GM18520 (cell line): ENCODE measurements around the gene LEF1.
"Not testable (repeated sequence)": the region's sequence is repeated elsewhere in the genome, so short reads cannot be mapped to it uniquely, and the experiment has no call there.

Source experiments
- ATAC-seq: cut with Tn5 transposase; IDR thresholded peaks from one replicate; pipeline ENCODE4 v1.9.1; 2021; ENCODE audit not compliant: unreplicated experiment

LEF1 gene

GRCh38 chr4:108070775-108071174, 98.0 kb downstream of the LEF1 start:
- ATAC-seq: no peak

DNA sequence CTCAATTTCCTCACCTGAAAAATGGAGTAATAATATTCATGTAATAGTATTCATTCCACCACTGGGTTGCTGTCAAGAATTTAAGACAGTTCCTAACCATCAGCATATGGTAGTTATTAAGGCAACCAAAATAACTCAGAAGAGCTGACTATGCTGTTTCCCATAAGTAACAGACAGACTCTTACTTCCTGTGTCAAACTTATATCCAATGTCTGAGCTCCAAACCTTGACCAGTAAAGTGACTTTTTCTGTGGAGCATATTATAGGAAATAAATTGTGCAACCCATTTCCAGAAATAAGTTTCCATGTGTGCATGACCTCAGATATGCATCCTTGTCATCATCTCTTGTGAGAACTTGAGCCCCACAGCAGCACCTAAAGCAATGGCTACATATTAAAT, 100.3 kb downstream of the LEF1 start:
- no peak for ATAC-seq

- no peak for ATAC-seq
Measured at GRCh38 chr4:108060686-108061321, 107.9 kb downstream of the LEF1 start.

GRCh38 chr4:108060164-108060563, 108.6 kb downstream of the LEF1 start:
- ATAC-seq: no peak

DNA sequence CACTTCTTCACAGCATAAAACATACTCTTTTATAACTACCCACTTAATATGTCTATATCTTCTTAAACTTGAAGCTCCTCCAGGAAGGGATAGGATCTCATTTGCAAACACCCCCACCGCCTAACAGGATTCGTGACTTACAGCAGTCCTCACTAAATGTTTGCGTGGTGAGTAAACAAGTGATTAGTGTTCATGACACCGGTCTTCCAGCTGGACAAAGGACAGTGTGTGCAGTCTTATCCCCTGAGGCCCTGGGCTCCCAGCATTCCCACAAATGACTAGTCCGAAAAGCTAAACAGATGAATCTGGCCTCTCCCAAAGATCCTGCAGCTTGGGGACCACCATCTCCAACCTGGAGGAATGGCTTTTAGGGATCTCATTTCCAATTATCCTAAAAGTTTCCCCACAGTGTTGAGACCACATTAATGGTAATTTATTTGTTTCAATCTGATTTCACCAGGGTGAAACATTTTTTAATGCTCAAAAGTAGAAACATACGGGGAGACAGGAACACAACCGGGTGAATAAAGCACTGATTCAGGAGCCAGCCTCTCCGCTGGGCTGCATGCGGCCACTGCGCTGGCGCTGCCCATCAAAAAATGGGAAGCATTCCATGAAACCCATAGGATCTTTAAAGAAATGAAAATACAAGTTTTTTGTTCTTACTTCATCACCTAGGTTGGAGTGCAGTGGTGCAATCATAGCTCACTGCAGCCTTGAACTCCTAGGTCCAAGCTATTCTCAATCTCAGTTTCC, 109.9 kb downstream of the LEF1 start:
- ATAC-seq: no peak

- no peak for ATAC-seq
Measured at GRCh38 chr4:108056418-108056817, 112.3 kb downstream of the LEF1 start.

- no peak for ATAC-seq
Measured at GRCh38 chr4:108055787-108056186, 112.9 kb downstream of the LEF1 start.

DNA sequence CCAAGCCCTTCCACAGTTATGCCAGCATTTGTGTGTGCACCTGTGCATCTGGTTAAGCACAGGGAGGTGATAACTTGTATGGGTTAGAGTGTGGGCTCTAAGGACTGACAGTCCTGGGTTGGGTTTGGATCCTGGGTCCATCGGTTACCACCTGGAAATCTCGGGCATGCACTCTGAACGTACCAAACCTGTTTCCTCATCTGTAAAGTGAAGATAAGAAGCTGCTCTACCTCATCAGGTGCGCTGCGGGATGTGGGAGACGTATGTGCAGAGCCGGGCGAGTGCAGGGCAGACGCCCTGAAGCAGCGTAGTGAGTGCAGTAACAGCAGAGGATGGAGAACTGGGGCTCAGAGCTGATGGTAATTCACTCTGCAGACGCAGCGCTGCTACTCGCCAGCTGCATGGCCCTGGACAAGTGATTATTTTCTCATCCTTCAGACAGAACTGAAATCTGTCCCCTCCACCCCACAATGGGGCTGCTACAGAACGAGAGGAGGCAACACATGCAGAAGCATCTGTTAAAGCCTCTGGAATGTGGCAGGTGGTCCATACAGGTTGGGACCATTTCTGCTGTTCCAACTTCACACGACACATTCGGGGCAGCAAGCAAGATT, 114.6 kb downstream of the LEF1 start:
- no peak for ATAC-seq

DNA sequence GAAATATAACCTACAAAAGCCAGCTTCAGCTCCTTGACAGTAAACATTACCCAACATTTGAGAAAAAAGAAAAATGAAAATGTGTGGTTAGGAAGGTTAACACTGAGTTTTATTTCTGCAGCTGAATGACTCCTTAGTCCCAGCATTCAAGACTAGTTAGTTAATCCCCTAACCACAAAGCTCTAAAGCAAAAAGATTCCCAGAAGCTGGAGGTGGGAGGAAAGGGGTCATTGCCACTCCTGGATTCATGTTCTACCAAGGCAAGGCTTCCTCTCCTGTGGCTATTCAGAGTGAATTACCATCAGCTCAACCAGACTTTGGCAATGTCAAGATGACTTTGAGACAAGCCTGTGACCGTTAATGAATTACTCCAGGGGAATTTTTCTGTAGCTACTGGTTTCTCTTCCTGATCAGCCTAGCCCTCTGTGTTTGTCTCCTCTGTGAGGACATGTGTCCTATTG, 115.5 kb downstream of the LEF1 start:
- ATAC-seq: peak; percentile 92

DNA sequence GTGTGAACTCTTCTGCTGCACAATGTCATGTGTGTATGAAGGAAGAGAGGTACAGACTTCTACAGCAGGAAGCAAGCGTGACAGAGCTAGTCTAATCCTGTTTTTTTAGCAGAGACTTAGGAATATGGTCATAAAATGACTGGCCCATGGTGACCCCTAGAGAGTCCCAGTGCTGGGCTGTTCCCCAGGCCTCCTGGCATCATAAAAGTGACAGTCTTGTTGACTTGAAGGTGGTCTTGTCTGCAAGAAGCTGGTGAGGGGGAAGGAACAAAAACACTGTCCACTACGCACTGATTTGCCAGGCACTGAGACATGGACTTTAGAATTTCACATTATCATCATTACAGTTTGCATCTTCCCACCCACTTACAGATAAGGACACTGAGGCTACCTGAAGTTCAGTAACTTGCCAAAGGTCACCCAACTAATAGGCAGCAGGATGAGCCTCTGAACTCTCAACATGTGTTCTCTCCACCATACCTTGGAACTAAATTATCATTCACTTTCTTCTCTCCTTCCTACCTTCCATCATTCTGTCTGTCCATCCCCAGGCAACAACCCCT, 116.1 kb downstream of the LEF1 start:
- no peak for ATAC-seq

DNA sequence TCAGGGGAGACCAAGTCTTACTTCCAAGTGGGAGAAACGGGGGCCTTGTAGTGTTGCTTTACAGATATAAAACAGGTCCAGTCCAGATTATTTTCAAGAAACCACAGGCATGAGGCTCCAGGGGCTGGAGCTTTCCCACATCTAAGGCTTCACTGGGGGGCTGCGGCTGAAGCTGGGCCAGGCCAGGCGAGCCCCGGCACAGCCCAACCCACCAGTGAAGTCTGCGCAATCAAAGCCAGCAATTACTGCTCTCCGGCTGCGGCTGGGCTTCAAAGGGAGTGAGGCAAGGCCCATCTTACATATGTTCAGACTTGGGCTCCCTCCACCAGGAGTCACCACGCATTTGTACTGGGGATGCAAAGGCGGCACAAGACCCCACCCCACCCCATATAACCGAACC, 117.4 kb downstream of the LEF1 start:
- ATAC-seq: no peak

DNA sequence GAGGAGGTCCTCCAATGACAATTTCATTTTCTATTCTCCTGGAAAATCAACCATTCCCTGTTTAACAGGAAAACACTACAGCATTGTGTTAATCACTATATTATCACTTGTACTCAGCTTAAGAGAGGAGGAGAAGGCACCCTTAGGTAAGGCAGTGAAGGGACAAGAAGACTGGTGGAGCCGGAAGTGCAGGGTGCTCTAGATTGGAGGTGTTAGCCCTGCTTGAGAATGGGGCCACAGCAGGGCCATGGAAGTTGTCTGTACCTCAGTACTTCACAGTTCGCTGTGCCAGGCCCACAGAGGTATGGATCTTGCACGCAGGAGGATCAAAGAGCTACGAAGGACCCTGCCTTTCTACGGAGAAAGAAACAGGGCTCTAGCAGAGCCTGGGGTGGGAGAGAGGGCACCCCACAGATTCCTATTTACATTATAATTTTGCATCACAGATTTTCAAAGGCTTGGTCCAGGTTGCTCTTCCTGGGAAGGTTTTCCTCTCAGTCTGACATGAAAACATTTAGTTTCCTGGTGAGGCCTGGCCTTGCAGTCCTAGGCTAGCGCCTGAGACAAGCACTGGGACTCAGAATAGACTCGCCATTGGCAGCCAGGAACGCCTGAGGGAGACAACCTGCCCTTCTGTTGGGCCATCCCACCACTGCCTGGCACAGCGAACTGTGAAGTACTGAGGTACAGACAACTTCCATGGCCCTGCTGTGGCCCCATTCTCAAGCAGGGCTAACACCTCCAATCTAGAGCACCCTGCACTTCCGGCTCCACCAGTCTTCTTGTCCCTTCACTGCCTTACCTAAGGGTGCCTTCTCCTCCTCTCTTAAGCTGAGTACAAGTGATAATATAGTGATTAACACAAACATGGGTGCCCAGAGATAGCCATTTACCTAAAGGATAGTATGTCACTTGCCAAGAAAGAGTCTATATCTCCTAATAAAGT, 118.3 kb downstream of the LEF1 start:
- ATAC-seq: not testable (repeated sequence)

- no peak for ATAC-seq
Measured at GRCh38 chr4:108049406-108049805, 119.3 kb downstream of the LEF1 start.

DNA sequence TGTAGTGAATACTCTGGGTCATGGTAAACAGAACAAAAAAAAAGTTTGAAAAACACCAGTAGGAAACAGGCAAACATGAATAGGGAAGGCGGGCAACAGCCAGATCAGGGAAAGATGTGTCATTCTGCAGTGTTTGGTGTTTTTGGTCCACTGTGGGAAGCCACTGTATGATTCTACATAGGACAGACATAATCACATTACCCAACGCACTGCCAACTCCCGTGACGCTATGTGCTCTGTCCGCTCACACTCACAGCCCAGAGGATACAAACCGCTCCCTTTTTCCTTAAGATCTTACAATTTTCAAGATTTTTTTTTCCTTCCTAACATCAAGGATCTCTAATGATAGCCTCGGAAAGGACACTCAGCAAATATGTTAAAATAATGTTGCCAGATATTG, 119.7 kb downstream of the LEF1 start:
- ATAC-seq: no peak

GRCh38 chr4:108048157-108048556, 120.6 kb downstream of the LEF1 start:
- no peak for ATAC-seq

- ATAC-seq: no peak
Measured at GRCh38 chr4:108047199-108047598, 121.5 kb downstream of the LEF1 start.

- ATAC-seq: no peak
Measured at GRCh38 chr4:108045687-108046024, 123.1 kb downstream of the LEF1 start.

- no peak for ATAC-seq
Measured at GRCh38 chr4:108044951-108045686, 123.6 kb downstream of the LEF1 start.

DNA sequence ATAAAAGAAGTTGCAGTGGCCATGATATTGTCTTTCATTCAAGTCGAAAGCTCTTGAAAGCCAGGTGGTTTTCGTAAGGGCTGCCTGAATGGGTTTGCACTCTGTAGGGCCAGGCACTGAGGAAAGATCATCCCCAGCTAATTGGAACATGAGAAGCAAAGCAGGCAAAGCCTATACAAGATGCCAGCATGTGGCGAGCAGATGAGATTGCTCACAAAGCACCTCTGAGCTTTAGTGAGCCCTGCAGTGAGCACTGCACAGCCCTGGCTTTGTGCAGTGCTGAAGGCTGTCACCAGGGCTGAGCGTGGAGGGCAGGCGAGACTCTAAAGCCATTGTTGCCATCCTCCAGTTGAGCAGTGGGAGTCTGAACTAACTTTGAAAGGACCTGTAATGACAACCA, 125.2 kb downstream of the LEF1 start:
- no peak for ATAC-seq

- ATAC-seq: no peak
Measured at GRCh38 chr4:108042927-108043326, 125.8 kb downstream of the LEF1 start.
